GM18861 (cell line): ENCODE data around the gene MYO1E.
"Not testable (repeated sequence)": the region's sequence is repeated elsewhere in the genome, so short reads cannot be mapped to it uniquely, and the experiment has no call there.

Source experiments
- ATAC-seq: cut with Tn5 transposase; IDR thresholded peaks from one replicate; pipeline ENCODE4 v1.9.1; 2021; ENCODE audit not compliant: unreplicated experiment

The MYO1E gene

DNA sequence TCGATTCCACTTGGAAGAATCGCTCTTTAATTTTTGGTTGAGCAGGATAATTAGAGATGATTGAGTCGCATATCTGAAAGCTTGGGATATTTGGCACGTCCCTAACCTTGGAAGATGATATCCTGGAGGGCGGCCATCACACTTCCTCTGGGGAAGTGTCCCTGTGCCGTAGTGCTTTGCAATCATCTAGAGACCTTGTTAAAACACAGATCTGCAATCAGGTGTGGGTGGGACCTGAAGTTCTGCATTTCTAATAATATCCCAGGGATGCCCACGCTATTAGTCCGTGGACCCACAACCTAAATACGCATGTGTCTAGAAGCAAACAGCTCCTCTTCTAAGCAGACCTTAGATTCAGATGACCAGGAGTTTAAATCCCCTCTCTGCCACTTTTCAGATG lies 20.5 kb downstream of the MYO1E start:
- ATAC-seq: no peak

DNA sequence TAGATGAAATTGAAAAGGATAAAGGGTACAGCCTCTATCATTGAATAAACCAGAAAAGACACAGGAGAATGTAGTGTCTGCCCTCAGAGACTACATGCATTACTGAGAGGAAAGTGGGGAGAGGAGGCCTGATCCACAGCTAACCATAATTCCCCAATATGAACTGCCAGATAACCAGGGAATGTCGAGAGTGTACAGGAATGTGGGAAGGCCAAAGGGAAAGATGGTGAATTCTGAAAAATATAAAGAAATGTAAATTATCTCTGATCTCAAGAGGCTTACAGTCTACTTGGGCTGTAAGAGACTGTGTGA lies 22.3 kb downstream of the MYO1E start:
- no peak for ATAC-seq

DNA sequence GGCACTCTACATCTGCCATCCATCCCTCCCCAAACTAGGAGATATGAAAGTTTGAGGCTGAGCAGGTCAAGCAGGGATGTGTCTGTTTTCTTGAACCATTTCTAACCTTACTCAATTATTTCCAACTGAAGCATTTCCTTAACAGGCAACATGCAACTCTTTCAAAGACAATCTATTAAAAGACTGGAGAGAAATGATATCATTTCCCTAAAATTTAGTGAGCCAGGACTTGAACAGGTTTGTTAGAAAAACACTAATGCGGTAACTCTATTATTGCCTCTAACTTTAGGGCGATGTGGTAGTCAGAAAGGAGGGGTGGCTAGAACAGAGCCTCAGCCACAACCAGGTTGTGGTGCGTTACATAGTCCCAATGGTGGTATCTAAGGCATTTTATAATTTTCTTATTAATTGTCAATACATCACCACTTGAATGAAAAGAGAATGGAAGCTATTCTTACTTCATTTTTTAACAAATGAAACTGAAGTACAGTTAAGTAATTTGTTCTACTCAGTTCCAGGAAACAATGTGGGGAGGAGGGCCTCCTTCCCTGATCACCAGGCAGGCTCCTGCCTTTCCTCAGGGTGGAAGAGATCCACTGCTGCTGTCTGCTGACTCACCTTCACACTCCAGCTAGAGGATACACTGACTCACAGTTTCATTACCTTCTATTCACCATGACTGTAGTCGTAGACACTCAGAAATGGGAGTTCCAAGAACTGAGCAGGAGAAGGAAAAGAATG lies 22.8 kb downstream of the MYO1E start:
- no peak for ATAC-seq

DNA sequence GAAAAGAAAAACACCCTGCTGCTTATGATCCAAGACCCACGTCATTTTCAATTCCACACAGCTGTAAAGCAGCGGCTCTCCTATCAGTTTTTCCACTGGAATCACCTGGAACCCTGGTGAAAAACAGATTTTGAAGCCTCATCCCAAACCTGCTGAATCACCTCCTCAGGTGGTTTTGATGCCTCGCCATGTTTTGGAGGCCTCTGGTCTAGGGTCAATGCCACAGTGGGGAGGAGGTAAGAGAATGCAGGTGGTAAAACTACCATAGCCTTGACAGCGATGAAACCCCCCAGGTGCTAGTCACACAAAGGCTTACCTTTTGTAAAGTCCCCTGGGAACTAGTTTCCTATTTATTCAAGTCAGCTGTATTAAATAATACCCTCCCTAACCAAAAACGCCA lies 24.8 kb downstream of the MYO1E start:
- ATAC-seq: no peak

DNA sequence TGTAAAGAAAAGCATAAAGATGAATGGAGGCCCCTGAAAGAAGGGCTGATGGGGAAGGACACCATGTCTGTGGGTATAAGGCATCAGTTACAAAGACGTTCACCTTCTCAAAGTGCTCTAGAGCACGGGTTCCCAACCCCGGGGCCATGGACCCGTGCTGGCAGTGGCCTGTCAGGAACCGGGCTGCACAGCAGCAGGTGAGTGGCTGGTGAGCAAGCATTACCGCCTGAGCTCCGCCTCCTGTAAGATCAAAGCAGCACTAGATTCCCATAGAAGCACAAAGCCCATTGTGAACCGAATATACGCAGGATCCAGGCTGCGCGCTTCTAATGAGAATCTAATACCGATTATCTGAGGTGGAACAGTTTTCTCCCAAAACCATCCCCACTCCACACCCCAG lies 25.7 kb downstream of the MYO1E start:
- no peak for ATAC-seq

DNA sequence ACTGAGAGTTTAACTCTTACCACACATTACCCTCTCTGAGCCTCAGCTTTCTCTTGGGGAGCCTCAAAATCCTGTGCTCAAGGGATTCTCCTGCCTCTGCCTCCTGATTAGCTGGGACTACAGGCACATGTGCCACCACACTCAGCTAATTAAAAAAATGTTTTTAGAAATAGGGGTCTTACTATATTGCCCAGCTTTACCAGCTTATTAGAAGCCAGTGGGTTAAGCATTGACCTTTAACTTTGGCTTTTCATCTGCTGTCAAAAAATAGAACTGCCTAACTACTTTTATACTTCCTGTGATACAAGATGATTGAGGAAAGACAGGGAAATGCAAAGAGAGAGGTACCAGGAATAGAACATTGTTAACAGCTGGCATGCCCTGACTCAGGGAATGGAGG lies 27.3 kb downstream of the MYO1E start:
- ATAC-seq: no peak

DNA sequence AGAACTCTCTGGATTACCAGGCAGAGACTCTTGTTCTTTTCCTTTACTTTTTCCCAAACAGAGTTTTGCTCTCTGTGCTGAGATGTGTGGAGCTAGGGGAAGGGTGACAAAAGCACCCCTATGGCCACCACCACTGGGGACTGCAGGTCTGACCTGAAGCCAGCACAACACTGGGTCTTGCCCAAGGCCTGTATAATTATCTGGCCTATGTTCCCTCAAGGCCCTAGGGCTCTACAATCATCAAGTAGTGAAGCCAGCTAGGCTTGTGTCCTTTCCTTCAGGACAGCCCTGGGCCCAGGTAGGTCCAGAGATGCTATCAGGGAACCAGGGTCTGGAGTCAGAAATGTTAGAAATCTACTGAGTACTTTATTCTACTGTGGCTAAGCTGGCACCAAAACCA lies 28.4 kb downstream of the MYO1E start:
- ATAC-seq: no peak

DNA sequence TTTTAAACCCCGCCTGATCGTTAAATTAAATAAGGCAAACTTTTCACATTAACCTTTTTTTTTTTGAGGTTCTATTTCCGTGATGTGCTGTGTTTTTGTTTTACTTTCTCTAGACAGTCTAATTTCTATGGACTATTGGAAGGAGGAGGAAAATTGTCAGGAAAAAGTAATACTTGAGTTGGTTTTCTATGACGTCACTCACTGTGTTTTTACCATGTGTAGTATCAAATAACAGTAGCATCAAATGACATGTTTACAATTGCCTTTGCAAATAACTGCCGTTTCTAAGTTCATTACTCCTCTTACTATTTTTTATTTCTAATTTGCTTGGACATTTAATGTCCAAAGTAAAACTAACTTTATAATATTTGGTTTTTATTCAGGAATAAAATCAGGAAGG lies 32.3 kb downstream of the MYO1E start:
- no peak for ATAC-seq

DNA sequence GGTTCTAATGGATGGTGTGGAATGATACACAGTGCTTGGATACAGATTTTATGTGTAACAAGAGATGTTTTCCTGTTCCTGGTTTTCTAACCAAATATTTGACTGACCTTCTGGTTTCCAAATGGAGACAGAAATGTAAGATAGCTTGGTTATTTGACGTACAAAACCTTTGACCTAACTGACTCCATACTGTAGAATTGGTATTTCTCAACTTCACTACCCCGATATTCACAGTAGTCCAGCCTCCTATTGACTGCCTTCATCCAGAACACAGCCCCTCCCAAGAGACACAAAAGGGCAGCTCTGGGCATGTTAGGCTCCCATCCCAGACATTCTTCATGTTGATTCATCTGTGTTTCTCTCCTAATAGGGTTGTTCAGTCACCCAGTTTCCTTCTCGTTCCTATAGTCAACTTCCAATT lies 33.4 kb downstream of the MYO1E start:
- ATAC-seq: no peak

DNA sequence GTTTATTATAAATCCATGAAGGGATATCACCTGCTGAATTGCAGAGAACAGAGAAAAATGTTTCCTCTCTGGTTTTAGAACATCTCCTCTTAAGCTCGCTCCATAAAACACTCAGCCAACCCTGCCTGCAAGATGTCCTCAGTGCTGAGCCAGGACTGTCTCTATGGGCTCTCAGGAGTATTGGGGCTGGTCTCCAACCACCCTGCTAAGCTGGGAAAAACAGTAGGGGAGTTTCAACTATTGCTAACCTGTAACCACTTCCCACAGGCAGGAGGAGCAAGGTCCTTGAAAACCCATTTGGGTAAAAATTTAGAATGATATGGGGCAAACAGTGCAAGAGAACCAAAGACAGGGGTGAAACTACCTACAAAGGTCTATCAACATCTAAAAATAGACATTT lies 34.3 kb downstream of the MYO1E start:
- ATAC-seq: no peak

DNA sequence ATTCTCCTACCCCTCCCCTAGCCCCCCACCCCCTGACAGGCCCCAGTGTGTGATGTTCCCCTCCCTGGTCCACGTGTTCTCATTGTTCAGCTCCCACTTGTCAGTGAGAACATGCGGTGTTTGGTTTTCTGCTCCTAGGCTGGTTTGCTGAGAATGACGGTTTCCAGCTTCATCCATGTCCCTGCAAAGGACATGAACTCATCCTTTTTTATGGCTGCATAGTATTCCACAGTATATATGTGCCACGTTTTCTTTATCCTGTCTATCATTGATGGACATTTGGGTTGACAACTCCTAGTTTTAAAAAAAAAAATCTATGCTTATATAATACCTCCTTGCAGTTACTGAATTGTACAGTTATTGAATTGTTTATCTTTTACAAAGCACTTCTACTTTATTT lies 35.9 kb downstream of the MYO1E start:
- ATAC-seq: not testable (repeated sequence)

DNA sequence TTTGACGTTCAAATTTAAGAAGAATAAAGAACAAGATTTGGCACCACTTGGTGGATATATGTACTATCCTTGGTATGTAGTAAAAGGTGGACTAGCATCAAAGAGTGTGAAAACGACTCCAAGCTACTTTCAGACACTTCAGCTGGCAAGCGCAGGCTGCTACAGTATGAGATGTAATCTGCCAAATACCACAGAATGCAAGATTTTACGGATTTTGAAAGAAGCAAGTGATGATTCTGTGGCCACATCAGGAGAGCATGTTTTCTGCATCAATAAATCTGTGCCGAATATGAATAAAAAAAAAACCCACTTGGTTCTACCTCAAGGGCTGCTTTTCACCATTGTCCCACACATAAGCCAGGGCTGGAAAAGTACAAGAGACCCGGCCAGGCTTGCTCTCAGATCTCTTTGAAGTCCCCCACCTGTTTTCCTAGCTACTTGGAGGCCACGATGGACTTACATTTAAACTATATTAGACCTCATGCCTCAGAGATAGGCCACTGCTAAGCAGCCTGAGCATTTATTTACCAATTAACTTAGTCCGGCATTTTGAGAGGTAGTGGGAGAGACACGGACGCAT lies 37.4 kb downstream of the MYO1E start:
- no peak for ATAC-seq

DNA sequence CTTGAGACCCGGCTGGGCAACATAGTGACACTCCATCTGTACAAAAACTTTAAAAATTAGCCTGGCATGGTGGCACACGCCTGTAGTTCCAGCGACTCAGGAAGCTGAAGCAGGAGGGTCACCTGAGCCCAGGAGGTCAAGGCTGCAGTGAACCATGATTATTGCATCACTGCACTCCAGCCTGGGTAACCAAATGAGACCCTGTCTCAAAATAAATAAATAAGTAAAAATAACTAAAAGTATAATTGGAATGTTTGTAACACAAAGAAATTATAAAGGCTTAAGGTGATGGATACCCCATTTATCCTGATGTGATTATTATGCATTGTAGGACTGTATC lies 38.6 kb downstream of the MYO1E start:
- no peak for ATAC-seq

DNA sequence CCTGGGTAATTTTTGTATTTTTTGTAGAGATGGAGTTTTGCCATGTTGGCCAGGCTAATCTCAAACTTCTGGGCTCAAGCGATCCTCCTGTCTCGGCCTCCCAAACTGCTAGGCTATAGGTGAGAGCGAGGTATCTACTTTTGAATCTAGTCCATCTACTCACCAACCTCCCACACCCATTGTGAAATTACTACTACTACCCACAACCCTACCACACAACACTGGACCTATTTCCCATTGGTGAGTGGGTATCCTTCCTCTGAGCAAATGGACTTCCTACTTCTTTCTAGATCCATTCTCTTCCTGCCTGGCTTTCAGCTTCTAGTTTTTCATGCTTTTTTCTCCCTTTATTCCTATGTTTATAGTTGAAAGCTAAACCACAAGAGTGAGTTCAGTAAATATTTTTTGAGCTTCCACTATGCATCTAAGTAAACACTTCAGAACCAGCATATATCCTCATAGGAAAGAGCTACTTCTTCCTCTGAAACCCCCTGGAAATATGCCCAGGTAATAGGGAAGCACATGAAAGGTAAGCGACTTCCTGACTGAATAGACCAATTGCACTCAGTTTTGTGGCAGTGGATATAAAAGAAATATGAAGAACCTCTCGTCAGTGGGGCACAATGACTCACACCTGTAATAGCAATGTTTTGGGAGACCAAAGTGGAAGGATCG lies 39.1 kb downstream of the MYO1E start:
- ATAC-seq: no peak

DNA sequence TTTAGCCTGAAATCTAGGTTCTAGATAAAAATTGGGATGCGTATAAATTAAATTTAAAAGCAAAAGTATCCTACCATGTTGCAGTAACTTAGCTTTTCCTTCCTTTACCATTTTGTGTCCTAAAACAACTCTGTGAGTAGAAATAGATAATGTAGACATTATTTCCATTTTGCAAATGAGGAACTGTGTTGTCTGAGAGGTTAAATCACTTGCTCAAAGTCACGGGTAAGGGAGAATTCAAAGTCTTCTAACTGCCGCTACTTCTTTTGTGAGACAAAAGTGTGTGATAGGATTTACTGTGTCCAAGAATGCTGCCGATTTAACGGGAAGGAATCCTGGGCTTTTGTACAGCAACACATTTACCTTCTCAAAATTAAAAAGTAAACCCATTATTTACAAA lies 40.7 kb downstream of the MYO1E start:
- ATAC-seq: no peak

DNA sequence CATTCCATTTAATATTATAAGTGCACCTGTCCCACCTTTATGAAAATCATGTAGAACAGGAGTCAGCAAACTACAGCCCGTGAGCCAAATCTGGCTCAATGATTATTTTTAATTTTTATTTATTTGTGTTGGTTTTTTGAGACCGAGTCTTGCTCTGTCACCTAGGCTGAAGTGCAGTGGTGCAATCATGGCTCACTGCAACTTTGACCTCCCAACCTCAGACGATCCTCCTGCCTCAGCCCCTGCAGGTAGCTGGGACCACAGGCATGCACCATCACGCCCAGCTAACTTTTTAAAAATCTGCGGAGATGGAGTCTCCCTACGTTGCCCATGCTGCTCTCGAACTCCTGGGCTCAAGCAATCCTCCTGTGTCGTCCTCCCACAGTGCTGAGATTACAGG lies 42.0 kb downstream of the MYO1E start:
- ATAC-seq: no peak

DNA sequence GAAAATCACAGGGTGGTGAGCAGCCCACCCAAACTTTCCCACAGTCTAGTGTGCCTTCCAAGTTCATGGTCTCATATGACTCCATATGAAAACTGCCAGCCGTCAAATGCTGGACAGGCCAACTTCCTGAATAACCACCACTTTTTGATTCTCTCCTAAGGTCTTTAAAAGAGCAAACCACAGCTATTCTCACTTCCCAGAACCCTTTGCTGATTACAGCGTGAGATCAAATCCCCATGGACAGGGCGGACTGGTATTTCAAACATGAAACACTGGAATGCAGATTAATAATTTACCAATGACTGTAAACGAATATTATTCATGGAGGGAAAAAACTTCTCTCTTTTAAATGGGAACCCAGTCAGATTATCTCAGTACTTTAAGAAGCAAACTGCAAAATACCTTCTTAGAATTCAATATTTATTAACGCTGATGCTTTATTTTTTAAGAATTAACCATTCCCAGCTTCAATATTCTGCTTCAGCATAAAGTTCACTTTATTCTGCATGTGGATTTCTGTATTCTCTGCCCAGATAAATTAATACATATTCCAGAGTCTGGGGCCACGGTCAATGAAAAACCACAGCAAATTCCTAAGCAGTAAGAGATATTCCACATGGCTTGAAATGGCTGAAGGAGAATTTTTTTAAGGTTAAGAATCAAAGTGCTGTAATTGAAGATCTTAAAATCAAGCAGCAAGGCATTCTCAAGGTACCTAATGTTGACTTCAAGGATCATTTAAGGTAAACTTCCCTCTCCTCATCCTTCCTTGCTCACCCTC lies 42.9 kb downstream of the MYO1E start:
- ATAC-seq: no peak

DNA sequence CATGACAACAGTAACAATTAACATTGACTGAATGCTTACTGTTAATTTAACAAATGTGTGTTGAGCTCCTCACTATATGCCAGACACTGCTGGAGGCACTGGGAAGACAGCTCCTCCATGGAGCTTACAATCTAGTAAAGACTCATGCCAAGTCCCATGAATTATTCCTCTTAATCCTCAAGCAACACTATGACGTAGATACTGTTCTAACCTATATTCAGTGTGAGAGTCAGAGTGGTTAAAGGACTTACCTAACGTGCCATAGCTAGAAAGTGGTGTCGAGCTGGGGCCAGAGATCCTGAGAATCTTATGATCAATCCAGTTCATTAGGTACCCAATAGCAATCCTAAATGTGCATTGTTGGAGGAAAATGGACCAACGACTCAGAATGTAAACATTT lies 43.6 kb downstream of the MYO1E start:
- no peak for ATAC-seq

DNA sequence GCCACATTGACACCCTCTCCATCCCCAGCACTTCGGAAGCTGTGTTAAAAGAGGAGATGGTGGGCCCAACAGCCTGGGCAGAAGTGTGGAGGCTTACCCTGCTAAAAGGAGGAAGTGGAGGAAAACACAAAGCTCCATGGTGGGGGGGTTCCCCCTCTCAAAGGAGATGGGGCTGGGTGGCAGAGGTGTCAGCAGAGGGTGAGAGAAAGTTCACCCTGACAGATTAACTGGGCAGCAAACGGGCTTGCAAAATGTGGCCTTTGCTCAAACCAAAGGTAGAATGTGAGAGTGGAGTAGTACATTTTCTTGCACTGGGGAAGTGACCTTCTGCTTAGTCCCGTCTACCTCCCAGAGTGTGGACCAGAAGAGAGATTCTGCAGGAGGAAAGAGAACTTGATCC lies 44.7 kb downstream of the MYO1E start:
- ATAC-seq: peak; percentile 45

DNA sequence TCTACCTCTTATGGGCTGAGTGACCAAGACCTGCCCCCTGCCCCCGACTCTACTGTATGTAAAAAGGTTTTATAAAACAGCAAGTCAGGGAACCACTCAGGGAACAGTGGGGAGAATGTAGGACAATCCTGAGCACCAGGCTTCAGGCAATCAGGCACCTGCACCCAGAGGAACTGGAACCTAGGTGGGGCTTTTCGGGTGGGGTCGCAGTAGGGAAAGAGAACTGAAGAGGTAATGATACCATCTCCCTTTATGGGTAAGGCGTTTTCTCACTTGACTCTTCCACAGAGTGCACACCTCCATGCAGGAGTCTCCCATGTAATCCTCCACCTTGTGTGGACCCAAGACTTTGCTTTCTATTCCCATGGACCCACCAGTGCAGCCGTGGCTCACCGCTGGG lies 45.8 kb downstream of the MYO1E start:
- ATAC-seq: no peak

DNA sequence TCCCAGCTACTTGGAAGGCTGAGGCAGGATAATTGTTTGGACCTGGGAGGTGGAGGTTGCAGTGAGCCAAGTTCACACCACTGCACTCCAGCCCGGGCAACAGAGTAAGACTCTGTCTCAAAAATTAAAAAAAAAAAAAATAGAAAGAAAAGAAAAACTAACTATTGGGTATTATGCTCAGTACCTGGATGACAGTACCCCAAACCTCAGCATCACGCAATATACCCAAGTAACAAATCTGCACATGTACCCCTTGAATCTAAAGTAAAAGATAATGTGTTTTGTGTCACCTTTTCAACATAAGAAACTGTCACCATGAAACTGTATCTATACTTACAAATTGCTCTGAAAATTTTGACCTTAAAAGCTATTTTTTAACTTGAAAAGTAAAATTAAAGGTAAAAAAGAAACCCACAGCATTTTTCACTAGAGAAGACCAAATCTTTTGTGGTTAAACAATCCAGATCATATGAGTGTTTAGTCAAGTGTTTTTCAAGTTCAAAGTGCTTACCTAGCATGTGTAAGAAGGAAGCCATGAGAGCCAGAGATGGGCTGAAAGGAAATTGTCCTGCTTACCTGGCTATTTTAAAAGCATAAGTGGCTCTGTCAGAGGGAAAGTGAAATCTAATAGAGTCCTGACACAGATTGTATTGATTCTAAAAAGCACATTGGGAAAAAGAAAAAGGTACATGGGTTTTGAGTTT lies 50.5 kb downstream of the MYO1E start:
- no peak for ATAC-seq
